ENCODE data around the gene NPC1L1.

GRCh38 chr7:44477063-44477830 lies 63.9 kb downstream of the NPC1L1 start:
- TF ChIP-seq HMGA2 (CRISPR knock-in tag; IDR thresholded peaks at IDR 0.05) (no peak), ZNF512 (CRISPR knock-in tag; IDR thresholded peaks at IDR 0.05; ENCODE audit: borderline replicate concordance) (no peak), ZNF121 (CRISPR knock-in tag; IDR thresholded peaks at IDR 0.05) (no peak)
